C4-2B (cell line): ENCODE results near the gene ANKFY1.

ENCODE experiments used
- CTCF ChIP-seq: fragments of 450-650 bp; conservative IDR thresholded peaks from 2 replicates; pipeline ENCODE4 v1.5.1; 2017; ENCODE audit warnings: mild to moderate bottlenecking
- ZFX ChIP-seq: fragments of 450-650 bp; IDR thresholded peaks from 2 replicates; pipeline ENCODE4 v1.6.1; 2017

- TF ChIP-seq CTCF = no peak
- TF ChIP-seq ZFX = no peak
These were observed 57.9 kb downstream of the ANKFY1 start for GRCh38 chr17:4205917-4206316.
